ENCODE results near the gene CLIP2.

GRCh38 chr7:74306004-74306729 lies 17.0 kb downstream of the CLIP2 start:
- TF ChIP-seq CTCF (conservative IDR thresholded peaks at IDR 0.05; ENCODE audit: low read length), result no peak
- TF ChIP-seq EZH2phosphoT487 (IDR thresholded peaks at IDR 0.05; ENCODE audit: borderline replicate concordance), result no peak

Data from Loucy (cell line).